Measurements from ENCODE around the gene RASGEF1B. TPM values are rescaled to one million over a fixed set of nuclear protein-coding genes. Genes with fewer than 3 reads are reported as not detected.
A peak's percentile ranks its signal among the peaks of the same experiment; 100 is the strongest.

Gene RASGEF1B
- total RNA-seq, 6 experiments from 2014 or later = 22.9 to 51.9 (median 25.8) TPM

- H3K36me3 ChIP-seq = no peaks in the 10 kb centered on the region
- no peaks in the 10 kb centered on the region for H3K27me3 ChIP-seq
- TF ChIP-seq POLR2A (IDR thresholded peaks at IDR 0.05) = no peak
- TF ChIP-seq, protein P1, sequence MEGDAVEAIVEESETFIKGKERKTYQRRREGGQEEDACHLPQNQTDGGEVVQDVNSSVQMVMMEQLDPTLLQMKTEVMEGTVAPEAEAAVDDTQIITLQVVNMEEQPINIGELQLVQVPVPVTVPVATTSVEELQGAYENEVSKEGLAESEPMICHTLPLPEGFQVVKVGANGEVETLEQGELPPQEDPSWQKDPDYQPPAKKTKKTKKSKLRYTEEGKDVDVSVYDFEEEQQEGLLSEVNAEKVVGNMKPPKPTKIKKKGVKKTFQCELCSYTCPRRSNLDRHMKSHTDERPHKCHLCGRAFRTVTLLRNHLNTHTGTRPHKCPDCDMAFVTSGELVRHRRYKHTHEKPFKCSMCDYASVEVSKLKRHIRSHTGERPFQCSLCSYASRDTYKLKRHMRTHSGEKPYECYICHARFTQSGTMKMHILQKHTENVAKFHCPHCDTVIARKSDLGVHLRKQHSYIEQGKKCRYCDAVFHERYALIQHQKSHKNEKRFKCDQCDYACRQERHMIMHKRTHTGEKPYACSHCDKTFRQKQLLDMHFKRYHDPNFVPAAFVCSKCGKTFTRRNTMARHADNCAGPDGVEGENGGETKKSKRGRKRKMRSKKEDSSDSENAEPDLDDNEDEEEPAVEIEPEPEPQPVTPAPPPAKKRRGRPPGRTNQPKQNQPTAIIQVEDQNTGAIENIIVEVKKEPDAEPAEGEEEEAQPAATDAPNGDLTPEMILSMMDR (IDR thresholded peaks at IDR 0.05) = no peak
- peak overlapping the region; percentile 81 to 90 (median 87) for H3K4me3 ChIP-seq
- ATAC-seq (peak; percentile 22 to 47 (median 34)), DNase-seq (peak; percentile 59 to 71 (median 62))
- WGBS (ENCODE audit: insufficient coverage, low coverage, low lambda C conversion rate, missing lambda C conversion rate) = under 1% methylated on average over 23 of the region's 31 CpGs
- no peaks in the 10 kb centered on the region for H3K9me3 ChIP-seq
- peaks cover 0 to 50% (median 18%) of the 10 kb centered on the region in 4 donors for H3K4me1 ChIP-seq
- intact Hi-C loops (cut with DNase I) = loop anchor here in 1 of 2 donors (10.0 kb wide), 1 partner anchor 374 kb away; no protein-coding TSS in a partner anchor
- peak overlapping the region; percentile 97 to 100 (median 99) for H3K27ac ChIP-seq
These were observed 1.0 kb downstream of the RASGEF1B start for GRCh38 chr4:81470456-81471297.

DNA sequence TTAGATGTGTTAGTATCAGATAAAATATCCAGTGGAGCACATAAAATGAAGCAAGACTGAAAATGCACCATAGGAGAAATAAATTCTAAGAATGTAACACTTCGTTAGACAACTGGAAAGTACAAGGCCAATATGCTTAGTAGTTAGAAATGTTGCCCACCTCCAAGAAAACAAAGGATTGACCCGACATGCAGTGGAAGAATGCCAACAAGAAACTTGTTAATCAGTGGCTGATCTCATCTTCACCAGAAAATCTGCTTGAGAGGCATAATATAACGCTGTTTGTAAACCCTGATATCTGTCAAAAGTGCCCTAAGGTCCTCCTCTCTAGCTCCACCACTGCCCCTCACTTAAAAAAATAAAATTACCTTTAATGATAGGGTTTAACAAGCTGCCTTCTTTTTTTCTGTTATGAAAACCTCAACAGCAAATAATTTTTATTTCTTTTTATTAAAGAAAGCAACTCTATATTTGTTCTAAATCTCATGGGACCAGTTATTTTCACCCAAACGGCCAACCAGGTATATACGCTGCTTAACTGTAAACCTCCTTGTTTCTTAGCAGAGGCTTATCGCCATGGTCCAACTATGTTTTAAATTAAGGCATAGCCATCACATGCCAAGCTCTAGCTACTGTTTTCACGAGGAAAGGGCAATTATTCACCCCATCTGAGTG lies 1.8 kb downstream of the RASGEF1B start:
- ATAC-seq = no peak
- peak; percentile 74 for TF ChIP-seq POLR2A (IDR thresholded peaks at IDR 0.05)
- TF ChIP-seq, protein P1 (IDR thresholded peaks at IDR 0.05) = no peak
- Histone ChIP-seq H3K4me1 (peaks cover 0 to 57% (median 21%) of the 10 kb centered on the region in 4 donors), H3K36me3 (no peaks in the 10 kb centered on the region), H3K27me3 (no peaks in the 10 kb centered on the region), H3K4me3 (peak overlapping the region; percentile 81 to 90 (median 87)), H3K27ac (peak overlapping the region; percentile 97 to 100 (median 99)), H3K9me3 (no peaks in the 10 kb centered on the region)
- no peak for DNase-seq
- intact Hi-C loops (cut with DNase I) = loop anchor here in 1 of 2 donors (10.0 kb wide), 1 partner anchor 375 kb away; no protein-coding TSS in a partner anchor
- WGBS (ENCODE audit: insufficient coverage, low coverage, low lambda C conversion rate, missing lambda C conversion rate) = 6% methylated on average over 7 of the region's 7 CpGs

DNA sequence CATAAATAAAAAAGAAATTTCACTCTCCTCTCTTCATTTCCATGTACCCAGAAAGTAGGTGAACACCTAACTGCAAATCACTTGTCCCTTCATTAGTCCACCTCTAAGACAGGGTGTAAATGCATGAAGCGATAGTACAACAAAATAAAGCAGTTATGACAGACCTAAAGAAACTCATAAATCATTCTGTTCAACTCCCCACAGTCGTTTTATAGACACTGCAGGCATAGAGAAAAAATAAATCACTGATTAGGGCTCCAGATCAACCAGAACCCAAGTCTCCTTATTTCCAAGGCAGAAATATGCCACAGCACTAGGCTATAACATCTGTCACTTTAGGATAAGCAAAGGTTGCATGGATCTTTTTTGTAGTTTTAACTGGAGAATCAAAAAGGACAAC lies 3.0 kb downstream of the RASGEF1B start:
- Histone ChIP-seq H3K4me3 (peak overlapping the region; percentile 81 to 90 (median 87)), H3K27me3 (no peaks in the 10 kb centered on the region), H3K9me3 (no peaks in the 10 kb centered on the region), H3K4me1 (peaks cover 0 to 63% (median 24%) of the 10 kb centered on the region in 4 donors), H3K36me3 (no peaks in the 10 kb centered on the region), H3K27ac (peak overlapping the region; percentile 97 to 100 (median 99))
- no peak for DNase-seq
- ATAC-seq = no peak
- intact Hi-C loops (cut with DNase I) = no loop called here
- TF ChIP-seq POLR2A (IDR thresholded peaks at IDR 0.05) = no peak
- TF ChIP-seq, protein P1 (IDR thresholded peaks at IDR 0.05) = no peak
- 19% methylated on average over 2 of the region's 2 CpGs for WGBS (ENCODE audit: insufficient coverage, low coverage, low lambda C conversion rate, missing lambda C conversion rate)

GRCh38 chr4:81467672-81467964 lies 4.1 kb downstream of the RASGEF1B start:
- peaks cover 0 to 63% (median 24%) of the 10 kb centered on the region in 4 donors for H3K4me1 ChIP-seq
- H3K27ac ChIP-seq = peak overlapping the region; percentile 97 to 100 (median 99)
- DNase-seq = no peak
- H3K9me3 ChIP-seq = no peaks in the 10 kb centered on the region
- no peak for TF ChIP-seq POLR2A (IDR thresholded peaks at IDR 0.05)
- intact Hi-C loops (cut with DNase I) = no loop called here
- no peaks in the 10 kb centered on the region for H3K27me3 ChIP-seq
- no peaks in the 10 kb centered on the region for H3K36me3 ChIP-seq
- no peak for ATAC-seq
- WGBS (ENCODE audit: insufficient coverage, low coverage, low lambda C conversion rate, missing lambda C conversion rate) = 10% methylated on average over 1 of the region's 1 CpG
- peak overlapping the region in 2 of 3 donors; percentile 1 to 17 for H3K4me3 ChIP-seq

Measured in right lobe of liver (tissue), 6 donors.